ENCODE measurements around the gene TMEM147.

DNA sequence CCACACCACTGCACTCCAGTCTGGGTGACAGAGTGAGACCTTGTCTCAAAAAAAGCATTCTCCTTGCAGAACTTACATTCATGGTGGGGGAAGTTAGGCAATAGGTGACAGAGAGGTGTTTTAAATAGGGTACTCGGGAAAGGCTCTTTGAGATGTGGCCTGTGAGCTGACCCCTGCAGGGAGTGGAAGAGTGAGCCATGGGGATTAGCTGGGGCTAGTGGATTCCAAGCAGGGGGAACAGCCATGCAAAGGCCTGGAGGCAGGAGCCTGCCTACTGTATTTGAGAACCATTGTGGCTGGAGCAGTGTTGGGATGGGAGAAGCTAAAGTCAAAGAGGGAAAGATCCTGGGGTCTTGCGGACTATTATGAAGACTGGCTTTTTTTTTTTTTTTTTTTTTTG lies 28.1 kb upstream of the TMEM147 start:
- TF ChIP-seq CTCF (IDR thresholded peaks at IDR 0.05; ENCODE audit: insufficient read depth, low read length, poor library complexity, severe bottlenecking) (no peak), EZH2phosphoT487 (conservative IDR thresholded peaks at IDR 0.05; ENCODE audit: low read length) (no peak)
